HG02763 (cell line): ENCODE data around the gene FLYWCH1.

Experiments used
- ATAC-seq: cut with Tn5 transposase; IDR thresholded peaks from one replicate; pipeline ENCODE4 v1.9.1; 2021; ENCODE audit warnings: mild to moderate bottlenecking, moderate library complexity; ENCODE audit not compliant: unreplicated experiment

Gene FLYWCH1

GRCh38 chr16:2968738-2969544 is 57.2 kb downstream of the FLYWCH1 start, which contains the start of gene PAQR4:
Gene PAQR4, plus strand, starts transcription at chr16:2969348. Its CDS starts 327 bp downstream, at chr16:2969675.
- ATAC-seq = peak; percentile 71

- ATAC-seq = no peak
These were observed 58.1 kb downstream of the FLYWCH1 start for GRCh38 chr16:2969545-2970521.

- no peak for ATAC-seq
These were observed 58.8 kb downstream of the FLYWCH1 start for GRCh38 chr16:2970563-2970962.

- no peak for ATAC-seq
These were observed 59.6 kb downstream of the FLYWCH1 start for GRCh38 chr16:2971134-2971984.

- ATAC-seq = no peak
These were observed 60.5 kb downstream of the FLYWCH1 start for GRCh38 chr16:2971985-2972784.

- no peak for ATAC-seq
These were observed 61.4 kb downstream of the FLYWCH1 start for GRCh38 chr16:2973093-2973492.

- ATAC-seq = no peak
These were observed 62.0 kb downstream of the FLYWCH1 start for GRCh38 chr16:2973605-2974318.

- ATAC-seq = no peak
These were observed 62.8 kb downstream of the FLYWCH1 start for GRCh38 chr16:2974319-2975056.

GRCh38 chr16:2975161-2975795 is 63.5 kb downstream of the FLYWCH1 start:
- ATAC-seq = no peak

- no peak for ATAC-seq
These were observed 64.5 kb downstream of the FLYWCH1 start for GRCh38 chr16:2976201-2976600.

- no peak for ATAC-seq
These were observed 64.9 kb downstream of the FLYWCH1 start for GRCh38 chr16:2976673-2977072.

GRCh38 chr16:2977440-2977839 is 65.7 kb downstream of the FLYWCH1 start:
- ATAC-seq = no peak

GRCh38 chr16:2979669-2980226 is 68.0 kb downstream of the FLYWCH1 start:
- peak; percentile 7 for ATAC-seq

GRCh38 chr16:2980227-2981176 is 68.8 kb downstream of the FLYWCH1 start, which contains the start of gene PKMYT1:
Gene PKMYT1, minus strand, starts transcription at chr16:2980446. Its CDS starts 789 bp downstream, at chr16:2979657.
- ATAC-seq = peak; percentile 74

- ATAC-seq = no peak
These were observed 69.6 kb downstream of the FLYWCH1 start for GRCh38 chr16:2981177-2981898.

GRCh38 chr16:2981899-2982250 is 70.1 kb downstream of the FLYWCH1 start:
- no peak for ATAC-seq
